Astrocyte (in vitro differentiated cells and primary cell): ENCODE results near the gene HMOX1. TPM values are rescaled to one million over a fixed set of nuclear protein-coding genes. Genes with fewer than 3 reads are reported as not detected.
"Not testable (repeated sequence)": the region's sequence is repeated elsewhere in the genome, so short reads cannot be mapped to it uniquely, and the experiment has no call there.

Source experiments
- DNase-seq: peaks from one replicate; pipeline ENCODE4 v3.0.0-alpha.2; 2010; ENCODE audit warnings: low read depth
- FAIRE-seq: peaks from 2 replicates; lab custom pipeline; 2011; peaks lifted over from hg19 to GRCh38; lab: Jason Lieb, UNC
- H2AFZ ChIP-seq: 2 replicates; pipeline ENCODE4 v1.6.0; 2012; ENCODE audit warnings: low read depth, low read length, inconsistent platforms
- H3K27ac ChIP-seq: 2 replicates; pipeline ENCODE4 v1.5.1; 2011; ENCODE audit warnings: low read depth, low read length, inconsistent platforms
- H3K27me3 ChIP-seq: 2 replicates; pipeline ENCODE4 v1.6.0; 2011; ENCODE audit warnings: low read length, inconsistent platforms; ENCODE audit not compliant: insufficient read depth
- H3K36me3 ChIP-seq: 2 replicates; pipeline ENCODE4 v1.5.1; 2011; ENCODE audit warnings: low read length, inconsistent platforms; ENCODE audit not compliant: insufficient read depth
- H3K4me1 ChIP-seq: 2 replicates; pipeline ENCODE4 v1.5.1; 2011; ENCODE audit warnings: low read length, inconsistent platforms; ENCODE audit not compliant: insufficient read depth
- H3K4me2 ChIP-seq: 2 replicates; pipeline ENCODE4 v1.6.0; 2012; ENCODE audit warnings: low read length, inconsistent platforms
- H3K4me3 ChIP-seq: 2 replicates; pipeline ENCODE4 v1.5.1; 2011; ENCODE audit warnings: low read depth, mild to moderate bottlenecking, low read length, inconsistent platforms; ENCODE audit not compliant: insufficient read depth
- H3K79me2 ChIP-seq: 2 replicates; pipeline ENCODE4 v1.6.0; 2012; ENCODE audit warnings: mild to moderate bottlenecking, low read length, inconsistent platforms; ENCODE audit not compliant: insufficient read depth
- H3K9ac ChIP-seq: 2 replicates; pipeline ENCODE4 v1.6.0; 2012; ENCODE audit warnings: mild to moderate bottlenecking, low read length, inconsistent platforms
- H3K9me3 ChIP-seq: 2 replicates; pipeline ENCODE4 v1.5.1; 2012; ENCODE audit warnings: low read depth, mild to moderate bottlenecking, low read length, inconsistent platforms; ENCODE audit not compliant: insufficient read depth
- H4K20me1 ChIP-seq: 2 replicates; pipeline ENCODE4 v1.6.0; 2012; ENCODE audit warnings: low read length, inconsistent platforms; ENCODE audit not compliant: insufficient read depth
- H3K27ac Mint-ChIP-seq: one replicate; pipeline ENCODE4 v1.8.0; 2021; ENCODE audit warnings: mild to moderate bottlenecking, mixed read lengths; ENCODE audit not compliant: unreplicated experiment
- H3K27me3 Mint-ChIP-seq: one replicate; pipeline ENCODE4 v1.8.0; 2021; ENCODE audit warnings: low read depth, mixed read lengths; ENCODE audit not compliant: unreplicated experiment
- H3K36me3 Mint-ChIP-seq: one replicate; pipeline ENCODE4 v1.8.0; 2021; ENCODE audit warnings: low read depth, mixed read lengths; ENCODE audit not compliant: unreplicated experiment
- H3K4me1 Mint-ChIP-seq: one replicate; pipeline ENCODE4 v1.8.0; 2021; ENCODE audit warnings: low read depth, mixed read lengths; ENCODE audit not compliant: unreplicated experiment
- H3K4me3 Mint-ChIP-seq: one replicate; pipeline ENCODE4 v1.8.0; 2021; ENCODE audit warnings: mild to moderate bottlenecking, moderate library complexity, mixed read lengths; ENCODE audit not compliant: unreplicated experiment
- H3K9me3 Mint-ChIP-seq: one replicate; pipeline ENCODE4 v1.8.0; 2021; ENCODE audit warnings: mild to moderate bottlenecking, mixed read lengths; ENCODE audit not compliant: unreplicated experiment
- CTCF ChIP-seq: IDR thresholded peaks from 2 replicates; pipeline ENCODE4 v1.5.1; 2011; ENCODE audit warnings: low read depth, mild to moderate bottlenecking, inconsistent platforms, low read length, moderate library complexity; ENCODE audit not compliant: insufficient read depth
- EZH2 ChIP-seq: IDR thresholded peaks from 2 replicates; pipeline ENCODE4 v1.6.1; 2012; ENCODE audit warnings: mild to moderate bottlenecking, low read length, inconsistent platforms; ENCODE audit not compliant: insufficient read depth
- total RNA-seq: library from RNA; stranded (reverse); gene quantifications from 2 replicates; pipeline ENCODE4 v1.2.1, GENCODE V29; 2021

The HMOX1 gene
- total RNA-seq, 1 donor from 2014 or later = 17.0 TPM

GRCh38 chr22:35436421-35436820 is 55.5 kb downstream of the HMOX1 start:
- TF ChIP-seq EZH2 (no peak), CTCF (no peak)
- Mint-ChIP-seq H3K36me3 (peaks cover 4% of the 10 kb centered on the region), H3K9me3 (peaks cover 4% of the 10 kb centered on the region), H3K4me1 (peaks cover under 1% of the 10 kb centered on the region), H3K27ac (no peak overlapping the region), H3K27me3 (peaks cover 5% of the 10 kb centered on the region), H3K4me3 (no peak overlapping the region)
- Histone ChIP-seq H3K27me3 (no peaks in the 10 kb centered on the region), H2AFZ (no peak overlapping the region), H3K4me1 (peaks cover 2% of the 10 kb centered on the region), H3K9me3 (peaks cover 11% of the 10 kb centered on the region), H3K4me2 (no peak overlapping the region), H3K4me3 (no peak overlapping the region), H3K36me3 (no peaks in the 10 kb centered on the region), H3K27ac (no peak overlapping the region), H4K20me1 (no peaks in the 10 kb centered on the region), H3K79me2 (no peaks in the 10 kb centered on the region), H3K9ac (no peak overlapping the region)
- FAIRE-seq (no peak), DNase-seq (no peak)

DNA sequence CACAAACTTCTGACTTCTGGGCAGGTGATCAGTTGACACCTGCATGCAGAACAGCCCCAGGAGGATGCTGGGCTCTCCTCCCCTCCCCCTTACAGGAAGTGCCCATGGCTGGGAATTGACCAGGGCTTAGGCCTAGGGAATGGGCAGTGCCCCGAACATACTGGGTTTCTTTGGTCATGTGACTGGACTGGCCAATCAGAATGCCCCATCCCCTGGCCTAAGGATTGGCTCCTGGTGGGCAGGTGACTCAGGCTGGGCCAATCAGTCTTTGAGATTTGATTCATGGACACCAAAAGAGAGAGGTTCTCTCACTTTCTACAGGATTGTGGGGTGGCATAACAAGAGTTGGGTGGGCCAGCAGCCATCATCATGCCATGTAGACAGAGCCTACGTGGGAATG is 56.2 kb downstream of the HMOX1 start:
- Mint-ChIP-seq H3K36me3 (peaks cover 3% of the 10 kb centered on the region), H3K27ac (no peak overlapping the region), H3K27me3 (peaks cover 5% of the 10 kb centered on the region), H3K4me3 (no peak overlapping the region), H3K4me1 (no peaks in the 10 kb centered on the region), H3K9me3 (peaks cover 4% of the 10 kb centered on the region)
- H3K4me1 ChIP-seq = no peaks in the 10 kb centered on the region
- no peak for FAIRE-seq
- H3K9ac ChIP-seq = no peak overlapping the region
- no peaks in the 10 kb centered on the region for H4K20me1 ChIP-seq
- H3K27me3 ChIP-seq = no peaks in the 10 kb centered on the region
- H2AFZ ChIP-seq = no peak overlapping the region
- no peak for TF ChIP-seq EZH2
- TF ChIP-seq CTCF = no peak
- no peak overlapping the region for H3K4me2 ChIP-seq
- DNase-seq = no peak
- H3K27ac ChIP-seq = no peak overlapping the region
- H3K79me2 ChIP-seq = no peaks in the 10 kb centered on the region
- no peaks in the 10 kb centered on the region for H3K36me3 ChIP-seq
- H3K4me3 ChIP-seq = no peak overlapping the region
- peaks cover 11% of the 10 kb centered on the region for H3K9me3 ChIP-seq

DNA sequence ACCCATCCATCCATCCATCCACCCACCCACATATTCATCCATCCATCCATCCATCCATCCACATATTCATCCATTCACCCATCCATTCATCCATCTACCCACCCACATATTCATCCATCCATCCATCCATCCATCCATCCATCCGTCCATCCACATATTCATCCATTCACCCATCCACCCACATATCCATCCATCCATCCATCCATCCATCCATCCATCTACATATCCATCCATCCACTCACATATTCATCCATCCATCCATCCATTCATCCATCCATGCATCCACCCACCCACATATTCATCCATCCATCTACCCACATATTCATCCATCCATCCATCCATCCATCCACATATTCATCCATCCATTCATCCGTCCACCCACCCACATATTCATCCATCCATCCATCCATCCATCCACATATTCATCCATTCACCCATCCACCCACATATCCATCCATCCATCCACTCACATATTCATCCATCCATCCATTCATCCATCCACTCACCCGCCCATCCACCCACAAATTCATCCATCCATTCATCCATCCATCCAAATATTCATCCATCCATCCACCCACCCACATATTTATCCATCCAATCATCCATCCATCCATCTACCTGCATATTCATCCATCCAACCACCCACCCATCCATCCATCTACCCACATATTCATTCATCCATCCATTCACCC is 57.9 kb downstream of the HMOX1 start:
- not testable (repeated sequence) for H3K36me3 Mint-ChIP-seq, H3K27me3 ChIP-seq, H2AFZ ChIP-seq, H4K20me1 ChIP-seq, H3K4me1 ChIP-seq, H3K9me3 ChIP-seq, H3K36me3 ChIP-seq, H3K4me3 Mint-ChIP-seq, FAIRE-seq, H3K79me2 ChIP-seq, H3K9ac ChIP-seq, H3K4me2 ChIP-seq, DNase-seq, H3K27ac ChIP-seq, H3K9me3 Mint-ChIP-seq, H3K4me1 Mint-ChIP-seq, H3K4me3 ChIP-seq, H3K27ac Mint-ChIP-seq
- H3K27me3 Mint-ChIP-seq = peaks cover 14% of the 10 kb centered on the region
